ENCODE measurements around the gene JMY.
"Not testable (repeated sequence)": the region's sequence is repeated elsewhere in the genome, so short reads cannot be mapped to it uniquely, and the experiment has no call there.

Gene JMY

GRCh38 chr5:79237740-79238560, 2.0 kb downstream of the JMY start:
- no peak for DNase-seq

GRCh38 chr5:79240561-79240960, 4.6 kb downstream of the JMY start:
- DNase-seq, result no peak

- no peak for DNase-seq
These were observed 5.6 kb downstream of the JMY start for GRCh38 chr5:79241535-79241979.

GRCh38 chr5:79242242-79243039, 6.5 kb downstream of the JMY start:
- no peak for DNase-seq

GRCh38 chr5:79243224-79243623, 7.3 kb downstream of the JMY start:
- no peak for DNase-seq

GRCh38 chr5:79254067-79254466, 18.1 kb downstream of the JMY start:
- not testable (repeated sequence) for DNase-seq

GRCh38 chr5:79255786-79256557, 20.0 kb downstream of the JMY start:
- DNase-seq, result no peak

GRCh38 chr5:79256563-79256962, 20.6 kb downstream of the JMY start:
- DNase-seq, result no peak

- DNase-seq, result no peak
These were observed 21.4 kb downstream of the JMY start for GRCh38 chr5:79257314-79257713.

- DNase-seq, result no peak
These were observed 22.9 kb downstream of the JMY start for GRCh38 chr5:79258801-79259200.

- DNase-seq, result no peak
These were observed 23.5 kb downstream of the JMY start for GRCh38 chr5:79259383-79259782.

GRCh38 chr5:79259810-79260209, 23.9 kb downstream of the JMY start:
- DNase-seq, result no peak

- no peak for DNase-seq
These were observed 26.0 kb downstream of the JMY start for GRCh38 chr5:79261897-79262296.

- no peak for DNase-seq
These were observed 27.4 kb downstream of the JMY start for GRCh38 chr5:79263290-79263689.

GRCh38 chr5:79267180-79267579, 31.2 kb downstream of the JMY start:
- DNase-seq, result no peak

GRCh38 chr5:79269733-79270166, 33.8 kb downstream of the JMY start:
- DNase-seq, result no peak

- no peak for DNase-seq
These were observed 37.4 kb downstream of the JMY start for GRCh38 chr5:79273341-79273740.

- DNase-seq, result no peak
These were observed 48.9 kb downstream of the JMY start for GRCh38 chr5:79284846-79285245.

GRCh38 chr5:79285285-79285684, 49.4 kb downstream of the JMY start:
- no peak for DNase-seq

GRCh38 chr5:79285833-79286232, 49.9 kb downstream of the JMY start:
- DNase-seq, result no peak

GRCh38 chr5:79287380-79287779, 51.4 kb downstream of the JMY start:
- no peak for DNase-seq

- no peak for DNase-seq
These were observed 52.0 kb downstream of the JMY start for GRCh38 chr5:79287907-79288306.

GRCh38 chr5:79295029-79295428, 59.1 kb downstream of the JMY start:
- DNase-seq, result no peak
